SU-DHL-6 (cell line): ENCODE results near the gene RPA3.

Source experiments
- H2AFZ ChIP-seq: fragments of 200-600 bp; sonication (generic); 2 replicates; pipeline ENCODE4 v1.6.1; 2014; ENCODE audit warnings: low read depth, mild to moderate bottlenecking, moderate library complexity, mixed read lengths, antibody characterized with exemption, low read length; ENCODE audit not compliant: severe bottlenecking
- H3F3A ChIP-seq: fragments of 200-600 bp; shearing (Covaris generic); 2 replicates; pipeline ENCODE4 v1.6.0; 2016; ENCODE audit warnings: antibody characterized with exemption, mild to moderate bottlenecking; ENCODE audit not compliant: insufficient read depth
- H3K27ac ChIP-seq: fragments of 200-600 bp; sonication (generic); 2 replicates; pipeline ENCODE4 v1.5.1; 2016; ENCODE audit warnings: low read depth, mild to moderate bottlenecking, low read length, moderate library complexity, mixed read lengths
- H3K27me3 ChIP-seq: fragments of 200-600 bp; sonication (generic), shearing (Covaris generic); 2 replicates; pipeline ENCODE4 v1.6.0; 2014; ENCODE audit warnings: mild to moderate bottlenecking, low read length
- H3K36me3 ChIP-seq: fragments of 200-600 bp; sonication (generic); 2 replicates; pipeline ENCODE4 v1.6.1; 2014; ENCODE audit warnings: mild to moderate bottlenecking, low read length, mixed read lengths
- H3K4me2 ChIP-seq: fragments of 300-600, 200-600 bp; shearing (Covaris generic), sonication (generic); 2 replicates; pipeline ENCODE4 v1.6.0; 2014; ENCODE audit warnings: low read length, low read depth, mild to moderate bottlenecking; ENCODE audit not compliant: poor library complexity, severe bottlenecking
- H3K4me3 ChIP-seq: fragments of 200-600 bp; sonication (generic); 2 replicates; pipeline ENCODE4 v1.5.1; 2014; ENCODE audit warnings: antibody characterized with exemption, low read length, mild to moderate bottlenecking, mixed read lengths; ENCODE audit not compliant: insufficient read depth, poor library complexity, severe bottlenecking
- H3K79me2 ChIP-seq: fragments of 200-600 bp; sonication (generic); 2 replicates; pipeline ENCODE4 v1.6.1; 2014; ENCODE audit warnings: mild to moderate bottlenecking, low read length, moderate library complexity; ENCODE audit not compliant: insufficient read depth
- H3K9ac ChIP-seq: fragments of 200-600 bp; sonication (generic); 2 replicates; pipeline ENCODE4 v1.7.0; 2014; ENCODE audit warnings: mild to moderate bottlenecking, low read length
- H3K9me2 ChIP-seq: fragments of 200-600 bp; sonication (generic); replicated peaks from 2 replicates; pipeline ENCODE4 v1.6.1; 2014; ENCODE audit warnings: low read length; ENCODE audit not compliant: insufficient read depth
- H3K9me3 ChIP-seq: fragments of 200-600 bp; sonication (generic); 2 replicates; pipeline ENCODE4 v1.6.1; 2014; ENCODE audit warnings: low read length, mixed read lengths; ENCODE audit not compliant: insufficient read depth
- H4K20me1 ChIP-seq: fragments of 200-600 bp; sonication (generic); 2 replicates; pipeline ENCODE4 v1.6.1; 2014; ENCODE audit warnings: low read depth, mild to moderate bottlenecking, antibody characterized with exemption, low read length, moderate library complexity, mixed read lengths
- EZH2phosphoT487 ChIP-seq: fragments of 200-600 bp; sonication (generic), shearing (Covaris generic); conservative IDR thresholded peaks from 2 replicates; pipeline ENCODE4 v1.6.1; 2018; ENCODE audit warnings: mild to moderate bottlenecking, antibody characterized with exemption, low read length, moderate library complexity, mixed read lengths
- TF ChIP-seq, protein P1 (sequence below): fragments of 200-600 bp; sonication (generic); IDR thresholded peaks from one replicate; pipeline ENCODE4 v1.5.1; 2017; ENCODE audit warnings: antibody characterized with exemption, mild to moderate bottlenecking, low read length, moderate library complexity; ENCODE audit not compliant: insufficient read depth, poor library complexity, severe bottlenecking

Gene RPA3

DNA sequence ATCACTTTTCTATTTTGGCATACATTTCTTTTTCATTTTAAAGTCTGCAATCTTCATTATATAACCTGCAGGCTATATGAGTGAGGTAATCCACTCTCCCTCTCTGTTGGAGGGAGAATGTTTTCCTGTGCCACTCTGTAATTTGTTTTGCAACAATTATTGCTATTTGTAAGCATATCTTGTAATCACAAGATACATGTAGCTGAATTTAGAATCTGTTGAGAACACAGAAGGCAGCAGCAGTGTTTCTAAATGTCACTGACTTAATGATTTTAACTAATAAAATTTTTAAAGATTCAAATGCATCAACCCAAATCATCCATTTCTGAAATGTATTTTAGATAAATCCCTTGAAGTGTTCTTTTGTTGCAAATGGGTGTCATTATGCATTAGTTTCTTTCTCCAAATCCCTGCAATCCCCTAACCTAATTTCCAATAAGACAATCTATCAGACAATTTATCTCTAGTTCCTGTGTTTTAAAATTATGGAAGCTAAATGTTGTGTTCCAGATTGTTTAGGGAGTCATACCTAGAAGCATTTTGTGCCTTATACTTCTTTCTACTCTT is 97.7 kb downstream of the RPA3 start:
- Histone ChIP-seq H3K9ac (no peak overlapping the region), H3K27me3 (no peaks in the 10 kb centered on the region), H2AFZ (no peak overlapping the region), H3K9me2 (no peaks in the 10 kb centered on the region), H3K4me3 (no peak overlapping the region), H3K36me3 (no peaks in the 10 kb centered on the region), H3F3A (no peaks in the 10 kb centered on the region), H3K27ac (no peak overlapping the region), H4K20me1 (no peaks in the 10 kb centered on the region), H3K9me3 (peaks cover 3% of the 10 kb centered on the region; the same call in 1 of the 2 replicates), H3K79me2 (no peaks in the 10 kb centered on the region), H3K4me2 (no peak overlapping the region)
- TF ChIP-seq EZH2phosphoT487: no peak
- TF ChIP-seq, protein P1, sequence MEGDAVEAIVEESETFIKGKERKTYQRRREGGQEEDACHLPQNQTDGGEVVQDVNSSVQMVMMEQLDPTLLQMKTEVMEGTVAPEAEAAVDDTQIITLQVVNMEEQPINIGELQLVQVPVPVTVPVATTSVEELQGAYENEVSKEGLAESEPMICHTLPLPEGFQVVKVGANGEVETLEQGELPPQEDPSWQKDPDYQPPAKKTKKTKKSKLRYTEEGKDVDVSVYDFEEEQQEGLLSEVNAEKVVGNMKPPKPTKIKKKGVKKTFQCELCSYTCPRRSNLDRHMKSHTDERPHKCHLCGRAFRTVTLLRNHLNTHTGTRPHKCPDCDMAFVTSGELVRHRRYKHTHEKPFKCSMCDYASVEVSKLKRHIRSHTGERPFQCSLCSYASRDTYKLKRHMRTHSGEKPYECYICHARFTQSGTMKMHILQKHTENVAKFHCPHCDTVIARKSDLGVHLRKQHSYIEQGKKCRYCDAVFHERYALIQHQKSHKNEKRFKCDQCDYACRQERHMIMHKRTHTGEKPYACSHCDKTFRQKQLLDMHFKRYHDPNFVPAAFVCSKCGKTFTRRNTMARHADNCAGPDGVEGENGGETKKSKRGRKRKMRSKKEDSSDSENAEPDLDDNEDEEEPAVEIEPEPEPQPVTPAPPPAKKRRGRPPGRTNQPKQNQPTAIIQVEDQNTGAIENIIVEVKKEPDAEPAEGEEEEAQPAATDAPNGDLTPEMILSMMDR: no peak

DNA sequence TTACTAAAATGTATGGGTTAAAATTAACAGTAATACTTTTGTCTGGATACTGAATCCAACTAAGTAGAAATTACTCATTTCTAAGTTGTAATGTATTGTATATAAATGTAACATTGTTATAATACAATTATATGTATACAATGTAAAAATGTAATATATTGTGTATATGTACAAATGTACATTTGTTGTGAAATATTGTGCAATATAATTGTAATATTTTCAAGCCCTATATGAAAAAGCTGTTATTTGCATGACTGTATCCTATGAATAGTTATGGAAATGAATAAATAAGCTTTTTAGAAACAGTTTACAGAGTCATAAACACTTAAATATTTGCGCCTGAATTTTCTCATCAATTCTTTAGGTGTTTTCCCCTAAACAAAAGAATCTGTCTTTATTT is 98.2 kb downstream of the RPA3 start:
- Histone ChIP-seq H2AFZ (no peak overlapping the region), H3K79me2 (no peaks in the 10 kb centered on the region), H4K20me1 (no peaks in the 10 kb centered on the region), H3K9me2 (no peaks in the 10 kb centered on the region), H3K4me2 (no peak overlapping the region), H3K9ac (no peak overlapping the region), H3K9me3 (no peaks in the 10 kb centered on the region), H3K27ac (no peak overlapping the region), H3K27me3 (no peaks in the 10 kb centered on the region), H3K36me3 (no peaks in the 10 kb centered on the region), H3F3A (no peaks in the 10 kb centered on the region), H3K4me3 (no peak overlapping the region)
- TF ChIP-seq, protein P1: no peak
- TF ChIP-seq EZH2phosphoT487: no peak

DNA sequence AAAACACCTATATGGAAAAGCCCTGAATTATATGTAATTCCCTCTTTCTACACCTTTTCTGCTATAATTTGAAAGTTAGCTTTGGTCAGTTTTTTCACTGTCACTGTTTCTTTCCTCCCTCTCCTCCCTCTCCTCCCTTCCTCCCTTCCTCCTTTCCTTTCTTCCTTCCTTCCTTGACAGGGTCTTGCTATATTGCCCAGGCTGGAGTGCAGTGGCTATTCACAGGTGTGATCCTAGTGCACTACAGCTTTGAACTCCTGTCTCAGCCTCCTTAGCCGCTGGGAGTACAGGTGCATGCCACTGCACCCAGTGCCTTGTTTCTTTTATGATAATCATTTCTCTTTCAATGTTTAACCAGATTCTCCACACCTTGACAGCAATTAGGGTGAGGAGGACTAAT is 100.0 kb downstream of the RPA3 start:
- no peaks in the 10 kb centered on the region for H4K20me1 ChIP-seq
- no peaks in the 10 kb centered on the region for H3F3A ChIP-seq
- no peak overlapping the region for H3K4me3 ChIP-seq
- no peaks in the 10 kb centered on the region for H3K36me3 ChIP-seq
- no peak overlapping the region for H3K4me2 ChIP-seq
- no peaks in the 10 kb centered on the region for H3K9me2 ChIP-seq
- H3K27ac ChIP-seq: no peak overlapping the region
- no peaks in the 10 kb centered on the region for H3K27me3 ChIP-seq
- TF ChIP-seq, protein P1: no peak
- TF ChIP-seq EZH2phosphoT487: no peak
- no peaks in the 10 kb centered on the region for H3K79me2 ChIP-seq
- no peak overlapping the region for H2AFZ ChIP-seq
- H3K9ac ChIP-seq: no peak overlapping the region
- H3K9me3 ChIP-seq: no peaks in the 10 kb centered on the region
